22Rv1 (cell line): ENCODE data around the gene POLD2.

ENCODE experiments used
- H3K27ac ChIP-seq: fragments of 450-650 bp; 2 replicates; pipeline ENCODE4 v1.5.1; 2017
- ZFX ChIP-seq: fragments of 450-650 bp; IDR thresholded peaks from 2 replicates; pipeline ENCODE4 v1.6.1; 2017; ENCODE audit warnings: antibody characterized with exemption, borderline replicate concordance
- TF ChIP-seq, protein P1 (sequence below): fragments of 450-650 bp; IDR thresholded peaks from 2 replicates; pipeline ENCODE4 v1.5.1; 2017; ENCODE audit warnings: mild to moderate bottlenecking

POLD2 gene

DNA sequence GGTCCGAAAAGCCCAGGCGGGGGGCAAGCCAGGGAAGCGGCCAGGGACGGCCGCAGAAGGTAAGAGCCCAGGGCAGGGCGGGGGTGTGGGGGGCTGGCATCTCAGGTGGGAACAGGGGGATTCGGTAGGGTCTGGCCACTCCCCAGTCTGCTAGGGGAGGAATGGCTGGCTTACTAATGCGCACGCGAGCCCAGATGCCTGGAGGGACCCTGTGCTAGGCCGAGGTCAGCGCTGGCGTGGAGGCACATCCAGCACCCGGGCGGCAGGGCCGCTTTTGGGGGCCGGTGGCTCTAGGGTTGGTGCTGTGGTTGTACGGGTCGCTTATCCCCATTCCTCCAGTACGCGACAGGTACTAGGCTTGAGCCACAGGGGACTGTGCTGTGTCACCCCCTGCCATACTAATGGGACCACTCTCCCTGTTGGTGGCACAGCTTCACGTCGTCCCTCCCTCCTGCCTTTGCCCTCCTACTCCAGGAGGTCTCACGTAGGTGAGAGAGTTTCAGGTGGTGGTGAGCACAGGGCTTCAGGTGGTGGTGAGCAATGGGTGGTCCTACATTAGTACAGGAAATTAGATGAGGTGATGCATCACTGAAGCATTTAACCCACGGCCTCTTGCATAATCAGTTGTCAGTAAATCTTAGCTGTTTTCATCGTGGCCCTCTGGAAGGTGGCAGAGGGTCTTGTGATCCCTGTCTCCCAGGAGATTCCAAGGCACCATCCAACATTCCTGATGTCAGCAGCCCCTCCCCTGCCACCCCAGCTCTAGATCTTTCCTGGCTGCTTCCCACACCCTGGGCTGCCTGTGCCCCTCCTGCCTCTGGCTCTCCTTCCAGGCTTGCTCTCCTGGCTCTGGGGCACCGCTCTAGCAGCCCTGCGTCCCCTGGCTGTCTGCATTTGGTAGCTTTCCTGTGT lies 18.2 kb downstream of the POLD2 start:
- no peak for TF ChIP-seq ZFX
- TF ChIP-seq, protein P1, sequence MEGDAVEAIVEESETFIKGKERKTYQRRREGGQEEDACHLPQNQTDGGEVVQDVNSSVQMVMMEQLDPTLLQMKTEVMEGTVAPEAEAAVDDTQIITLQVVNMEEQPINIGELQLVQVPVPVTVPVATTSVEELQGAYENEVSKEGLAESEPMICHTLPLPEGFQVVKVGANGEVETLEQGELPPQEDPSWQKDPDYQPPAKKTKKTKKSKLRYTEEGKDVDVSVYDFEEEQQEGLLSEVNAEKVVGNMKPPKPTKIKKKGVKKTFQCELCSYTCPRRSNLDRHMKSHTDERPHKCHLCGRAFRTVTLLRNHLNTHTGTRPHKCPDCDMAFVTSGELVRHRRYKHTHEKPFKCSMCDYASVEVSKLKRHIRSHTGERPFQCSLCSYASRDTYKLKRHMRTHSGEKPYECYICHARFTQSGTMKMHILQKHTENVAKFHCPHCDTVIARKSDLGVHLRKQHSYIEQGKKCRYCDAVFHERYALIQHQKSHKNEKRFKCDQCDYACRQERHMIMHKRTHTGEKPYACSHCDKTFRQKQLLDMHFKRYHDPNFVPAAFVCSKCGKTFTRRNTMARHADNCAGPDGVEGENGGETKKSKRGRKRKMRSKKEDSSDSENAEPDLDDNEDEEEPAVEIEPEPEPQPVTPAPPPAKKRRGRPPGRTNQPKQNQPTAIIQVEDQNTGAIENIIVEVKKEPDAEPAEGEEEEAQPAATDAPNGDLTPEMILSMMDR: no peak
- no peak overlapping the region for H3K27ac ChIP-seq

- H3K27ac ChIP-seq: no peak within 1 kb of the TSS
- TF ChIP-seq, protein P1: no peak
- no peak for TF ChIP-seq ZFX
These were observed 19.2 kb downstream of the POLD2 start, which contains the start of gene AEBP1 for GRCh38 chr7:44103923-44104859. Gene AEBP1, plus strand, starts transcription at chr7:44104345. Its CDS starts 321 bp downstream, at chr7:44104666.

GRCh38 chr7:44103566-44103922 lies 19.8 kb downstream of the POLD2 start:
- TF ChIP-seq ZFX: no peak
- TF ChIP-seq, protein P1: no peak
- no peak overlapping the region for H3K27ac ChIP-seq

GRCh38 chr7:44102846-44103565 lies 20.3 kb downstream of the POLD2 start:
- H3K27ac ChIP-seq: no peak overlapping the region

DNA sequence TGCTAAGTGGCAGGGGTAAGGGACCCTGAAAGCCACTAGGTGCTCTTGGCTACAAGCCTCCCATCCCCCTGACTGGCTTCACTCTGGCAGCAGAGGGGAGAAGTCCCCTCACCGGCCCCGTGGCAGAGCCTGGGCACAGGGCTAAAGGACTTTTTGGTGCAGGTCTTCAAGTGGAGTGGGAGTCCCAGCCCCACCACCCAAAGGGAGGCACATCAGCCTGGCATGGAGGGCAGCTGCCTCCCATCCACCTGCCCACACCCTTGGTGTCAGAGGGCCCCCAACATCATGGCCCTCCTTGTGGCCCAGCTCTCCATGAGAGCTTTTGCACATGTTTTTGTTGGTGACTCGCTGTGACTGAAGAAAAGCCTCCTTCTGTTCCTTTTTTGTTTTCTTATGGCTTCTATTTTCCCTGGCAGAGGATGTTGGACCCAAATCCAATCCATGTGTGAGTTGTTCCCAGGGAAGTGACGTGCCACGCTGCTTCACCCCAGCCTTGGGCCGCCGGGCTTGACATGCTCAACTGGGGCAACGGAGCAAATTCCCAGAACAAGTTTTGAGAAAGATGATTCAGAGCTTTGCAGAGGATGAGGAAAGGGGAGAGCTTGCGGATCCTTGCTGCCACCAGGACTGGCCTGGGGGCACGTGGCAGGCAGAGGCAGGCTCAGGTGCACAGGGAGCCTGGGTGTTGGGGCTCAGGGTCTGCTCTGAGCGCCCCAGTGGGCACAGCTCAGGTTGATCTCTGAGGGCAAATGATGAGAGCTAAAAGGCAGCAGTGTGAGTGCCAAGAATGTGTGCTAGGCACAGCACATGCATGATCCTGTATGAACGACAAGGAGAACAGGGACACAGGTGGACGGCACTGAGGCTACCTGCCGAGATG lies 21.1 kb downstream of the POLD2 start:
- H3K27ac ChIP-seq: no peak overlapping the region
- TF ChIP-seq, protein P1: no peak
- TF ChIP-seq ZFX: no peak

More at GRCh38 chr7:44102846-44103565, 20.3 kb downstream of the POLD2 start:
- TF ChIP-seq, protein P1: no peak
- TF ChIP-seq ZFX: no peak

DNA sequence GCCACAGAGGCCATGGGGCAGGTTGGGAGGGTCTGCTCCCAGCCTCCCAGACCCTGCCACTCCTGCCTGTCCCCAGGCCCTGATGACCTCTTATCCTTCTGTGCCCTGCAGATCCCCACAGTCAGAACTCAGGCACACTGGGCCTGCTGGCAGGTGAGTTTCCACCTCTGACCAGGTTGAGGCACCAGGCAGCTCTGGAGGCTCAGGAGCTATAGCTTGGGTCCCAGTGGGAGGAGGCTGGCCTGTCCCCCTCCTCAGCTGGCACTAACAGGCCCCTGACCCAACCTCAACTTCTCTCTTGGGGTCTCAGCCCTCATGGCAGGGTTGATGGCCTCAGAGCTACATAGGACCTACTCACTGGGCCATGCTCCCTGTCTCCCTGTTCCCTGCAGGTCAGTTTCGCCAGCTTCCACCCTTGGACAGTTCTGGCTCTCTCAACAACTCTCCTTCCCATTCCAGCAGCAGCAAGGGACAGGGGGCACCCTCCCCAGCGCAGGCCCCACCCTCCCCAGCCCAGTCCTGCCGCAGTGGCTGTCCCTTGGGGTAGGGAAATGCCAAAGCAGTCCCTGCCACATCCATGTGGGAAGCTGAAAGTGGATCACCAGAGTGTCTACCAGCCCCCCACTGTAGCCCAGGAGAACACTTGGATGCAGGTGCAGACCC lies 21.9 kb downstream of the POLD2 start:
- no peak for TF ChIP-seq ZFX
- TF ChIP-seq, protein P1: no peak
- H3K27ac ChIP-seq: no peak overlapping the region
